Epidermal melanocyte (primary cell): Measurements from ENCODE around the gene RPL37A.

ENCODE experiments used
- DNase-seq: peaks from one replicate; pipeline ENCODE4 v3.0.0; 2011; ENCODE audit warnings: low spot score; ENCODE audit not compliant: insufficient read length

RPL37A gene

DNA sequence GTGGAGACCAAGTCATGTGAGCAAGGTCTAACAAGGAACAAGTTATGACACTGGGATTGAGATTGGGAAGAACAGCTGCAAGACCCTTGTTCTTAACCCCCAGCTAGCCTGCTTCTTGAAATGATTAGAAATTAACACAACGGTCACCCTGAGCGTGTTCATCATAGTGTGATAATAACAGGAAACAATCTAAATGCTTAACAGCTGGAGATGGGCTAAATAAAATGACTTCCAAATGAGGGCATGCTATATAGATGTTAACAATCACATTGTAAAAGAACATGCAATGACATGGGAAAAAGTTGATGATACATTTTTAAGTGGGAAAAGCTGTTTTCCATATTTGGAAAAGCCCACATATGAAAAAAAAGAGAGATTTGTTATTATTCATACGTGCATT lies 47.6 kb downstream of the RPL37A start:
- no peak for DNase-seq

DNA sequence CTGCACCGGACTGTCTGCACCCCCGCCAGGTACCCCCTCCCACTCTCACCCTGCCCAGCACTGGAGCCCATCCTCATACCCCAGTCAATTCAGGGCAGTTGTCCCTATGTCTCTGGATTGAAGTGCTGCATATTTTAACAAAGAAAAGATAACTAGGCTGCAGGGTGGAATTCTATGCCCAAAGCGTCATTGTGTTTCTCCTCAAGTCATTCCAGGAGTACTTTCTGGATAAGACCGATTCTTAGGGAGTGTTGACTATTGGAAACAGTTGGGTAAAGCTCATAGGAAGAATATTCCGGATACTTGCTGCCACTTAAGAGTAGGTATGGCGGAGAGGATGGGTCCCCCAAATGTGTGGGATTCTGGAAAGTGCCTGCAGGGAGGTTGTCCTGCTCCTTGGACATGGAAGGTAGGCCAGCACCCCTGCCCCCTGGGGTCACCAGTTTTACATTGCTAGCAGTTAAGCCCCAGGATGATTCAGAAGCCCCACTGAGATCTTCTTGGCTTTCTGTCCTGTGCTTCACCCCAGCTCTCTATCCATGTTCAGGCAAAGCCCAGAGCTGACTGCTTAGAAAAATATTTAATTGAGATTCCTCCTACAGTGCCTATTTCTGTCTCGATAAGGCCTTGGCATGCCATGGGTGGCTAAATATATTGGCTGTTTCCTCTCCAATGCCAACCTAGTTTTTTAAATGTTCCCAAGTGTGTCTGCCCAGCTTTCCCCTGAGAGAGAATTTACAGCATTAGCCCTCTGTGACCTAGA lies 48.2 kb downstream of the RPL37A start:
- DNase-seq, result no peak

GRCh38 chr2:216548901-216549331 lies 50.3 kb downstream of the RPL37A start:
- DNase-seq, result no peak

DNA sequence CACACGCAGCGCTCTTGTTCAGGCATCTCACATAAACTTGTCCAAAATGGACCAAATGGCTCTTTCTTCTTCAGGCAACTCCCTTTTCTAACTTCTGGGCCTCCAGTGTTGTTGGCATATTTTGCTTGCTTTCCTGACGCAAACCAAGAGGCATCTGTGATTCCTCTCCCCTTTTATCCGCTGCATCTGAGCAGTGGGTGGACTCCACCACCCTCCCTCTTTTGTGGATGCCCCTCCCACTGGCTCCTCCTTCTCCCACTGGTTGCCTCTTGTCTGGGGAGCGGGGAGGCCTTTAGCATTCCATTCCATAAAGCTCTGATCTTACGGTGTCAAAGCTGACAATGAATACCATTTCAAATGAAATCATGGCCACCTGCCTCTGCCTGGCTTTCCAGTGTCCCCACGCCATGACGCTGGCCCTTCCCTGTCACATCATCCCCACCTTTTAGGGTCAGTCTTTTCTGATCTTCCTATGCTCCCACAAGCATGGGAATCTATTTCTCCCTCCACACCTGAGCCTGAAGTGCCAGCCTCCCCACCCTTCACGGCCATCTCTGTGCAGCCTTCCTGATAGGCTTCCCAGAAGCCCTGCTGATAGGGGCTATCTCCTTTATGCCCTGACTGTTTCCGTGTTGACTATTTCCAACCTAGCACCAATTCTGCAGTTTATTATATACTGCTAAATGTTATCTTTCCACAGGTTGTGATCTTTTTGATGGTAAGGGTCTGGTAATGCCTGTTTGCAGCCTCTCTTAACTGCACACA lies 51.5 kb downstream of the RPL37A start:
- DNase-seq, result no peak

DNA sequence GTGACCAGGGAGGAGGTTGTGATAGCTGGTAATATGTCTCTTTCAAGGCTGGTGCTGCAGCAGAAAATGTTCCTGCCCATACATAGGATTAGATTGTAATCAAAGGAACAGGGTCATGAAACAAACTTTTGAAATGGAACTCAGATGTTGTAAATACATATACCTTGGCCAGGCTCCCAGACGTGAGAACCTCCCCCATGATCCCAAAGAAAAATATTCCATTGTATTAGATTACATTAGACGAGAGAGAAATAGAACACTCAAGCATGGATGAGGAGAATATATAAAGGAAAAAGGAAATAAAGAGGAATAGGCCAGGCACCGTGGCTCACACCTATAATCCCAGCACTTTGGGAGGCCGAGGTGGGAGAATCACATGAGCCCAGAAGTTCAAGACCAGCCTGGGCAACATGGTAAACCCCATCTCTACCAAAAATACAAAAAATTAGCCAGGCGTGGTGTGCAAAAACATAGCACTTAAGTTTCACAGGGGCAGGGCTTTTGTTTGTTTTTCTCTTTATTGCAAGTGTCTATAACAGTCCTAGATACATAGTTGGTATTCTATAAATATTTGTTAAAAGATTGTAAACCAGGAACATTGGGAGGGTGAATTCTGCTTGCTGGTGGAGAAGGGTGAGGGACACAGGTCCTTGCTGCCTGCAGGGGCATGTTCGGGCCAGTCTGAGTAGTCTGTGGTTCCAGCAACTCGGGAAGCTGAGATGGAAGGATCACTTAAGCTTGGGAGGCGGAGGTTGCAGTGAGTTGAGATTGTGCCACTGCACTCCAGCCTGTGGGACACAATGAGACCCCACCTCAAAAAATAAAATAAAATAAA lies 52.8 kb downstream of the RPL37A start:
- DNase-seq, result no peak

DNA sequence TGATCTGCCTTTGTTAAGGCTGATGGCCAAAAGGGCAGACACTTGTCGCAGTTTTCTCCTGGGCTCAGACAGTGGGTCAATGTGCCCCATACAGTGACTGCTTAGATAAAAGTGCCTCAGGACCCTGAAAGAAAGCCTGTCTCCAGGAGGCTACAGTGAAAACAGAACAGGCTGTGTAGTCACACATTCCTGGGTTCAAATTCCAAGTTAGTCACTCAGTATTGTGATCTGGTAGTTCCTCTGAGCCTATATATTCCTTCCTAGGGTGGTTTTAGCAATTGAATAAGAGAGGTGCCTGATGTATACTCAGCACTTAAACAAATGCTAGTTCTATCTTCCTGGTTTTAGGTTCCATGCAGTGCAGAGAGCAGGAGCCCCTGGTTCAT lies 54.4 kb downstream of the RPL37A start:
- DNase-seq, result no peak
